Stomach (tissue), 4 donors: Measurements from ENCODE around the gene DHFR.

ENCODE experiments used
- CTCF ChIP-seq, 7 experiments: fragments of 450-650 bp in 4 of 7; fragments of 200-600 bp in 3 of 7; sonication (generic) in 3 of 7; IDR thresholded peaks; one replicate each; pipeline ENCODE4 v1.5.1; 2016 to 2019; ENCODE audit warnings: antibody characterized with exemption in 7 of 7, control low read depth in 2 of 7, mild to moderate bottlenecking in 1 of 7
- EP300 ChIP-seq: sonication (generic); formaldehyde crosslinking; IDR thresholded peaks from one replicate; pipeline ENCODE4 v1.6.1; 2017; ENCODE audit warnings: antibody characterized with exemption
- POLR2A ChIP-seq, 4 donors: fragments of 450-650 bp; IDR thresholded peaks; one replicate each; pipeline ENCODE4 v1.6.1; 2016; ENCODE audit warnings: antibody characterized with exemption in 4 of 4, control low read depth in 2 of 4, mild to moderate bottlenecking in 1 of 4, moderate library complexity in 1 of 4
- POLR2AphosphoS5 ChIP-seq, 3 donors: sonication (generic); formaldehyde crosslinking; IDR thresholded peaks; one replicate each; pipeline ENCODE4 v1.6.1; 2016; ENCODE audit warnings: antibody characterized with exemption in 3 of 3

- TF ChIP-seq CTCF (IDR thresholded peaks at IDR 0.05) (no peak), EP300 (no peak), POLR2AphosphoS5 (IDR thresholded peaks at IDR 0.05) (no peak), POLR2A (IDR thresholded peaks at IDR 0.05) (no peak)
These were observed 49.0 kb upstream of the DHFR start for GRCh38 chr5:80703747-80704146.
